ENCODE data around the gene MZT2B.
"Not testable (repeated sequence)": the region's sequence is repeated elsewhere in the genome, so short reads cannot be mapped to it uniquely, and the experiment has no call there.

The MZT2B gene

DNA sequence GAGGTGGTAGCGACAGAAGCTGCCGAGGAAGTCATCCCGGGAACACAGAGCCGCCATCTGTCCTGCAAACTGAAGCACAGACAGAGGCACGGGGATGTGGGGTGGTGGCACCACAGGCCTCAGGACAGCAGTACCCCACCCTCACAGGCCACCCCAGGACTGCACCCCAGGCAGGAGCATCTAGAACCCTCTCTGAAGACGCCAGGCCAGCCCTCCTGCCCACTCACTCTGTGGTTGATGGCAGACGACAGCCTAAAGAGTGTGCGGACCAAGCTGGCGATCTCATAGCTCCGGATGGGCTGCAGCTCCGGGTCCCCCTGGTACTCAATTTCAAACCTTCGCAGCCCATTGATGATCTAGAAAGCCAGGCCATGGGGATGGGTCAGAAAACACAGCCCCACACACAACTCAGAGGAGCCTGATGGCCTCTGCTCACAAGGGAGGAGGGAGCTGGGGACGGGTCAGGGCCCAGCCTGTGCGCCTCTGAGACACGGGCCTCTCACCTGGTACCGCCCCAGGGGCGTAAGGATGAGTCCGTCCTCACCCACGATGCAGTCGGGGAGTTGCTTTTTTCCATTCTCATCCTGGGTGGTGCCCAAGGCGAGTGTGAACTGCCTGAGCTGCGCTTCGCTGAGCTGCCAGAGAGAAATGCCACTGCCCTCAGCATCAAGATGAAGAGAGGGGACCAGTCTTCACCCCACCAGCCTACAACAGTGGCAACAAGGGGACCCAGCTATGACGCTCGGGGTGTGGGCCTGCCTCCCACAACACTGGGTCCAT, 29.1 kb upstream of the MZT2B start:
- no peak for DNase-seq (ENCODE audit: low read depth)

DNA sequence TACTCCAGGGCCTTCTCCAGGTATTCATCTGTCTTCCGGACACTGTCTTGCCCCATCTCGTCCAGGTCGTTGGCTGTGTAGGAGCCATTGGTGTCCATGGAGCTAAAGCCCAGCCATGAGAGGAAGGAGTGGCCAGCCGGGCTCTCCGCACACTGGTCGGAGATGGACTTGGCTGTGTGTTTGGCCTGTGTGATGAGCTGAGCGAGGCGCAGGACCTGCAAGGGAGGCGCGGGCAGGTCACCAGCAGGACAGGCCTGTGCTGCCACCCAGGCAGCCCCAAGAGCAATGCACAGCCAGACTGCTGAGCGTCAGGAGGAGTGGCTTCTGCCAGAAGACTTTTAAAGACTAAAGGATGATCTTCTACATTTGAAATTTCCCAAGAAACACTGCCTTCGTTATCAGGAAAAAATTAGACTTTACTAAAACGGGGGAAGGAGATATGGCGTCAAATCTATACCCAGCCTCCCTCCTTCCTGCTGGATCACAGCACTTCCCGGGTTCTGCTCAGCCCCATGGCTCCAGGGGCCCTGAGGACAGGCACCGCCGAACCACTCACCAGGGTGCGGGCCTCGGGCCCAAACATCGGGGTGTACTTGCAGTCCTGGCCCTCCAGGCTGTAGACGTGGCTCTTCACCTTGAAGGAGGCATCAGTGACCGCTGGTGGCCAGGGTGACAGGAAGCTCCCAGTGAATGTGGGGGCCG, 28.2 kb upstream of the MZT2B start:
- DNase-seq (ENCODE audit: low read depth): not testable (repeated sequence)

DNA sequence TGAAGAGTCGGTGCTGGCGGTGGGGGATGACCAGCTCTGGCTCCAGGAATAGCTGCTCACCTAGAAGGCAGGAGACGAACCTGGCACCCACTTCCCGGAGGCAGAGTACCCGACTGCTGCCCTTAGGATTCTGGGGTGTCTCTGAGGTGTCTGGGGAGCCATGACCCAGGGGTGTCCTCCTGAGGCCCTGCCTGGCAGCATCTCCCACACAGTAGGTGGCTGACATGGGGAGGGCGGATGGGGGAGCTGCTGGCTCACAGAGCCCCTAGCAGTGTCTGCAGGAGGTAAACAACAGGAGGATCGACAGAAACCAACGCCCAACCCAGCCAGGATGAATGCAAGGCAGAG, 27.7 kb upstream of the MZT2B start:
- not testable (repeated sequence) for DNase-seq (ENCODE audit: low read depth)

DNA sequence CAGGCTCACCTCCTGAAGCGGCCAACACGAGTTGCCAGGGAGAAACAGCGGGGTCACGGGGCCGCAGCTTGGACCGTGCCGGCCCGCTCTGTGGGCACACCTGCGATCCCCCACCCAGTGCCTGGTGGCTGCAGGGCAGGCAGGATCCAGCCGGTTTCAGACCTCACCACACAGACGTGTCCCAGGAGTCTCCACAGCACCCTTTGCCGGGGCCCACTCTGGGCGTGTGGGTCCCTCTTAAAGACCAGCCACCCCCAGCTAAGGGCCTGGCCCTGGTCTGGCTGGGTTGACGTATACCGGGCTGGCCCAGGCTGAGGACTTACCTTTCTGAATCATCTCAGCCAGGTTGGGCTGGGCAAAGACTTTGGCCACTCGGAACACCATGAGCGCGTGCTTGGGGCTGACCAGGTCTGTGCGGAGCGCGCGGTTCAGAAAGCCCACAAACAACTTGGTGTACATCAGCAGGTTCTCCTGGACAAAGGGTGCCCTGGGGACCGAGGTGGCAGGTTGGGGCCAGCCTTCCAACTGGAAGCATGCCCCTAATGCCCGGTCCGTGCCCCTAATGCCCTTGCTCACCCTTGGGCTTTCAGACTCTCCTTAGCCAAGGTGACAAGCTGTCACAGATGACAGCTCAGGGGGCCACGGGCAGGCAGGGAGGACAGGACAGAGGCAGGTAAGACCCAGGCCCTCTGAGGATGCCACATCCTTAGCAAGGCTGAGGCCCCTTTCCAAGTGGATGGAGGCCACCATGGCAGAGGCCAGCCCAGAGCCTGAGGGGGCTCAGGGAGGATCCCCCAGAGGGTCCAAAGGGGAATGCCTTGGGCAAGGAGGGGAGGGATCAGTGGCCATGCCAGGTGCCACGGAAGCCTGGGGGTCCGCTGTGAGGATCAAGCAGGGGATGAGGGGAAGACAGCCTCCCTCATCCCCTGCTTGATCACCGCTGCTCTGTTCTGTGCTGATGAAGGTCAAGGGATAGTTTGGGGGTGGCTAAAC, 27.0 kb upstream of the MZT2B start:
- DNase-seq (ENCODE audit: low read depth): no peak

DNA sequence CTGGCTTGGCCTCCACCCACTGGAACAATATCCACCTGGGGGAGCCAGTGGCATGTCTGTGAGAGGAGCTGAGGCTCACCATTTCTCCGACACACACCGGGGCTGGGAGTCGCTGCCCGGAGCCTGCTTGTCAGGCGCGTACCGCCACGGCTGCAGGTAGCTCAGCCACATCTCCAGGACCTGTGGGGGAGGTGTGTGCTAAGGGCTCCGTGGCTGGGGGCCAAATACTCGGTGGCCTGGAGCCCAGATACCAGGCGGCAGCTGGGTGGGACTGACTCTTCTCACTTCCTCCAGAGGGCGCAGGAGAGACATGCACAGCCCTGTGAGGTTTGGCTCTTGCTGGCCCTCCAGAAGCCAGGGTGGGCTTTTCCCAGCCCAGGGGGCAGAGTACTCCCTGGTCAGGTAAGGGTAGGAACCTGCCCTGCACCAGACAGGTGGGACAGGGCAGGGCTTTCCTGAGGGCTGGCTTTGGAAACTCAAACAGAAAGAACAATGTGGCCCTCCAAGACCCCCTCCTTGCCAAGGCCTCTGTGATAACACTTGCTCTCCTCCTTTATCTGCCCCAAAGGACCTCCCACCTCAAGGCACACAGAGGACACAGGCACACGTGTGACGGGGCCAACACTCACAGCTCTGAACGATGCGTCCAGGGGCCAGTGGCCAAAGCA, 26.0 kb upstream of the MZT2B start:
- not testable (repeated sequence) for DNase-seq (ENCODE audit: low read depth)

DNA sequence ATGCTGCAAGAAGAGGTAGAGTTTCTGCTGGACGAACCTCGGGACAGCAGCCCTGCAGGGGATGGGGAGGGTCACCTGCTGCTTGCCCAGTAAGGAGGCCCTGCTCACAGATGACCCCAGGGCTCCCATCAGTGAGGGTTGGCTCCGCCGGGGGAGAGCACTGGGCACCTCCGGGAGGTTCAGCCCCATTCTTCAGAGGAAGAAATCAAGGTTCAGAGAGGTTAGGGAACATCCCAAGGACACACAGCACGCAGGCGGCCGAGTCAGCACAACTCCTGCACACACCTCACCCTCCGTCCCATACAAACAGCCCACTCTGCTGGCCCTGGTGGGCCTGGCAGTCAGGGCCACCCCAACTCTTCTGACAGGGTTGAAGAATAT, 25.4 kb upstream of the MZT2B start:
- DNase-seq (ENCODE audit: low read depth): no peak

DNA sequence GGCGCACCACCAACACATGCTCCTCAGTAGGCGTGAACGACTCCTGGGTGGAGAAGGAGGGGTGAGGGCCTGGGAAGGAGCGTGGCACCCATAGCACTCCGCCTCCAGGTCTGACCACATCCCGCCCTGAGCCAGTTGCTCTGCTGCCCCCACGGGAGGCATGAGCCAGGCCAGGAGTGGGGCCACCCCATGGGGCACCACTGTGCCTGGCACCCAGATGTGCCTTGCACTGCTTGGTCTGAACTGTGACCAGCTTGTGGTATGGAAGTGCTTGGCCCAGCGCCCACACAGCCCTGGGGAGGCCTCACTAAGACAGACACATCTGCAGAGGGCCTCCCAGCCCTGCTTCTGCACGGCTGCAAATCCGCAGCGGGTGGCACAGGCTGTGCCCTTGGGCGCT, 24.7 kb upstream of the MZT2B start:
- DNase-seq (ENCODE audit: low read depth): not testable (repeated sequence)

DNA sequence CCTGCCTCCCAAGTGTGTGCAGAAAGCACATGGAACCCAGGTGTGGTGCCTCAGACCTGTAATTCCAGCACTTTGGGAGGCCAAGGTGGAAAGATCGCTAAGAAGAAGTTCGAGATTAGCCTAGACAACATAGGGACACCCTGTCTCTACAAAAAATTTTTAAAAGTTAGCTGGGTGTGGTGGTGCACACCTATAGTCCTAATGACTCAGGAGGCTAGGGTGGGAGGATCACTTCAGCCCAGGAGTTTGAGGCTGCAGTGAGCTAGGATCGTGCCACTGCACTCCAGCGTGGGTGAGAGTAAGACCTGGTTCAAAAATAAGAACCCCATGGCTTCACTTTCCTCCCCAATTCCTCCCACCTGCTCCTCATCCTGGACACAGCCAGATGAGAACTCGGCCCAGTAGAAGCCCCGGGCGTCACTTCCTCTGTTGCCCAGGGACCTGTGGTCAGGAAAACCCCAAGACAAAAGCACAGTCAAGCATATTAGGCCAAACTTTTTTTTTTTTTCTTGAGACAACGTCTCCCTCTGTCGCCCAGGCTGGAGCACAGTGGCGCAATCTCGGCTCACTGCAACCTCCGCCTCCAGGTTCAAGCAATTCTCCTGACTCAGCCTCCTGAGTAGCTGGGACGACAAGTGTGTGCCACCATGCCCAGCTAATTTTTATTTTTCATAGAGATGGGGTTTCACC, 24.1 kb upstream of the MZT2B start:
- DNase-seq (ENCODE audit: low read depth): not testable (repeated sequence)

DNA sequence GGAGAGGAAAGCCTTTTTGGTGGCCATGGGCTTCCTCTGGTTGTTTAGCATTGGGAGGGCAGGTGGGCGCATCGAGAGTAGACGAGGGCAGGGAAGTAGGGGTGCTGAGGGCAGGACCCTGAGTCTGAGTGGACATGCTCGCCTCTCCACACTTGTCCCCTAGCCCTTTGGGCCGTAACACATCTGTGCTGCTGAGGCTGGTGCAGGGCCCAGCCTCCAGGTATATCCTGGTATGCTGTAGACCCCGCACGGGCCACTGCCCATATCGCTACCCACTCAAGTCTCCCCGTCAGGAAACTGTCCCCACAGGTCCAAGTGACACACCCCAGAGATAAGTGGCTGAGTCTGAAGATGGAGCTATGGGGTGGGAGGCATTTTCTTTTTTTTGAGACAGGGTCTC, 23.4 kb upstream of the MZT2B start:
- no peak for DNase-seq (ENCODE audit: low read depth)

DNA sequence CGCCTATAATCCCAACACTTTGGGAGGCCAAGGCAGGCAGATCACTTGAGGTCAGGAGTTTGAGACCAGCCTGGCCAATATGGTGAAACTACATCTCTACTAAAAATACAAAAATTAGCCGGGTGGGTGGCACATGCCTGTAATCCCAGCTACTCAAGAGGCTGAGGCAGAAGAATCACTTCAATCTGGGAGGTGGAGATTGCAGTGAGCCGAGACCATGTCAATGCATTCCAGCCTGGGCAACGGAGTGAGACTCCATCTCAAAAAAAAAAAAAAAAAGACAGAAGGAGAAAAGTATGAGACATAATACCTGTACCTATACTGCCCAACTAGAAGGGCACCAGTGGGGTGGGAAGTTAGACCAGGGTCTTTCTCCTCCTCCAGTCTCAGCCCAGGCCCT, 22.7 kb upstream of the MZT2B start:
- DNase-seq (ENCODE audit: low read depth): not testable (repeated sequence)

DNA sequence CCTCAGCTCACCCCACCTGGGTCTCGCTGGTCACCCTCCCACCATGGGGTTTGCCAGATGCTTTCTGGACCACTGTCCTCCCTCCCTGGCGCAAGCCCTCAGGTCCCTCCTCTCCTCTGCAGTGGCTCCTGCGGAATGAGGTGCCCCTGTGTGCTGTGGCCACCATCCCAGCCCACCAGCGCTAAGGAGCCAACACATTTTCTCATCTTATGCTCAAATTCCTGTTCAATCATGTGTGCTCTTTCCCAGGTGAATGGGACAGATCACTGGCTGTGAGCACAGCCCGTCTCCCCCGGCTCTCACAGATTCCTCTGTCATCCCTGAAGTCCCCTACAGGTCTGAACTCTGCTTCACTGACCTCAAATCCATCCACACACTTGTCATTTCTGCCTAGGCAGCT, 21.9 kb upstream of the MZT2B start:
- DNase-seq (ENCODE audit: low read depth): no peak

DNA sequence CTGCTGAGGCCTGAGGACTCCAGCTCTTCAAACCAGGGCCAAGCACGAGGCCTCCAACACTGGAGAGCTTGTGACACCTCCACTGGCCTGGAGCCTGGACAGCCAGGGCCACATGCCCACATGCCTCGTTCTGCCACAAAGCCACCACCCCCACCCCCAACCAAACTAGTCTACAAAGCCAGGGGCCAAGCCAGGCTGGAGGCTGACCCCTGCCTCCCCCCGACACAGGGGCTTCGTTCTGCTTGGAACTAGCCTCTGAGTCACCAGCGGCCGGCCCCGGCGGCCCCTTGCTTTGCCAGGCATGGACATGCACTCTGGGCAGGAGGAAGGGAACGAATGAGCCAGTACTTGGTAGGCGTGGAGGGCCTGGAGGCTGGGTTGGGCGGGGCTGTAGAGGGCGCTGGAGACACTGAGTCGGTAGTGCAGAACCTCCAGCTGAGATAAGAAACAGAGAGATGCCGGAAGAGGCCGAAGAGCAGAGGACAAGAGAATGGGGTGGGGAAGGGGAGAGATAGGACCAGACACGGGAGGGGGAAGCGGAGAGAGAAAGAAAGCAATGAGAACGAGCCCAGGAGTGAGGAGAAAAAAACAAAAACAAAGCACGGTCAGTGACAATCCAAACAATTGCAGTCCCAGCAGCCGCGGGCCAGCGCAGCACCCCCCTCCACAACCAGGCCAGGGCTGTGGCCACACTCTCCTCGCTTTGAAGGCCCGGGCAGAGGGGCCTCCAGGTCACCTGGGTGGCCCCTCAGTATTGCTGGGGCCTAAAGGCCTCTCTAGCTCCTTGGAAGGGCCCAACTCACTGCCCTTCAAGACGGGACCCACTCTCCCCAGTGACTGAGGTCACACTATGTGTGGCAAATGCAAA, 21.0 kb upstream of the MZT2B start:
- not testable (repeated sequence) for DNase-seq (ENCODE audit: low read depth)

DNA sequence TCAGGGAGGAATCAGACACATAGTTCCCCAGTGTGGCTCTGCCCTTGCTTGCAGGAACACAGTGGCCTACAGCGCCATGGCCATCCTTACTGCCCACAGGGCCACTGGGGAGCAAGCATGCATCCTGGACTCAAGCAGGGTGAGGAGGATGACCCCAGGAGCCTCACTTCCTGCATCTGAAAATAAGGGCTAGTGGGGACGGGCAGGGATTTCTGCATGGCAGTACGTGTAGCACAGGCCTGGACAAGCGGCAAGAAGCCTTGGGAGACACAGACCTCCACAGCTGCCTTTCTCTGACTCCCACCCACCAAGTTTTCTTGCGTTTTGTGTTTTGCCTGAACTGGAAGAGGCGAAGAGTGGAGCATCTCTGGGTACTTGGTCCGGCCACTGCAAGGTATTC, 19.6 kb upstream of the MZT2B start:
- DNase-seq (ENCODE audit: low read depth): not testable (repeated sequence)

DNA sequence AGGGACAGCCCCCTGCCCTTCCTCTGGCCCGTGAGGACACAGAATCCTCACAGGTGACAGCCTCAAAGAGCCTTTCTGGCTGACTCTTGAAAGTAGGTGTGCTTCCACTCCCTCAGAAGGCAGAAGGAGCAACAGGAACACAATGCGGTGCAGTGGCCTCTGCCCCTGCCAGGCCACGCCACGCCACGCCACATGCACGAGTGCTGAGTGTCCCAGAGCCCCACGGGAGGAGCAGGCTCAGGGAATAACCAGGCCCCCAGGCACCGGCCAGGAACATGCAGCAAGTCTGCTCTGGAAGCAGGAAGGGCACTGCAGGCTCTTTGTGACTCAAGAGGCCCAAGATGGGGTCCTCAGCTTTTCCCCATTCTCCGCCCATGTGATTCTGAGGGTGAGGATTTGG, 19.1 kb upstream of the MZT2B start:
- DNase-seq (ENCODE audit: low read depth): no peak

DNA sequence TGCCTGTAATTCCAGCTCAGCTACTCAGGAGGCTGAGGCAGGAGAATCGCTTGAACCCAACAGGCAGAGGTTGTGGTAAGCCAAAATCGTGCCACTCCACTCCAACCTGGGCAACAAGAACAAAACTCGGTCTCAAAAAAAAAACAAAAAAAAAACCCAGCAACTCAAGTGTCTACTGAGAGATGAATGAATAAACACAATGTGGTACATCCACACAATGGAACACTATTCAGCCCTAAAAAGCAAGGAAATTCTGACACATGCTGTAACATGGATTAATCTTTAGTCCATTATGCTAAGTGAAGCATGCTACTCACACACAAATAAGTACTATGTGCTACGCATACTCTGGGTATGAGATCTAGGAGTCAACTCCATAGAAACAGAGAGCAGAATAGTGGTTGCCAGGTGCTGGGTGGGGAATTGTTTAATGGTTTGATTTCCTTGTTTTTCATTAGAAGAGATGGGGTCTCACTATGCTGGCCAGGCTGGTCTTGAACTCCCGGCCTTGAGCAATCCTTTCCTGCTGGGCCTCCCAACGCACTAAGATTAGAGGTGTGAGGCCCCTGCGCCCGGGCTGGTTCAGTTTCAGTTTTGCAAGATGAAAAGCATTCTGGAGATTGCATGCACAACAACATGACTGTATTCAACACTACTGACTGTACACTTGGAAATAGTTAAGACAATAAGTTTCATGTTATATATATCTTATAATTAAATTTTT, 16.6 kb upstream of the MZT2B start:
- no peak for DNase-seq (ENCODE audit: low read depth)

DNA sequence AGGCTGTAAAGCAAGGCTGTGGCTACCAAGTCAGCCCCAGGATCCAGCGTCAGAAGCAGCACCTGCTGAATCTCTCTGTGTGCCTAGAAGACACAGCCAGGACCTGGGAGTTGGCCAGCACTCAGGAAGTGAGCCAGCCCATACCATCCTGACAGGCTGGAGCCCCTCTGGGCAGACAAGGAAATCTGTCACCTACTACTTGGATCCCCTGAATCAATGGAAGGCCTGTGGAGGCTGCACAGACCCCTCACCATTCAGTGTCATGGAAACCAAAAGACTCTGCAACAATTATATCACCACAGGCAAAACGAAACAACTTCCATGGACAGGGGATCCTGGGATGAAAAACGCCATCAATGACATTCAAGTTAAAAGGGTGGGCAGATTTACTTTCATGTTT, 15.5 kb upstream of the MZT2B start:
- not testable (repeated sequence) for DNase-seq (ENCODE audit: low read depth)

DNA sequence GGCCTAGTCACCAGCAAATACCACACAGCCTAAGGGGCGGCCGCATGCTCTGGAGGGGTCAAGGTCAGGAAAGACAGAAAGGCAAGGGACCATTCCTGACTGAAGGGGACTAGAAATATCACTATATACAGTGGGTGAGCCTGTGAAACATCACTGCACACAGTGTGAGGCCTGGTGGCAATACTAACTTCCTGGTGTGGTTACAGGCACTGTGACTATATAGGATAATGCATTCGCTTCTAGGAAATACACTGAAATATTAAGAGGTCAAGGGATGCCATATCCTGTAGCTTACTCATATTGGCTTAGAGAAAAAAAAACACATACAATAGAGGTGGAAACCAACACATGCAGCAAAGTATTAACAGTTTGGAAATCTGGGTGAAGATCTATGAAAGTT, 12.9 kb upstream of the MZT2B start:
- not testable (repeated sequence) for DNase-seq (ENCODE audit: low read depth)

DNA sequence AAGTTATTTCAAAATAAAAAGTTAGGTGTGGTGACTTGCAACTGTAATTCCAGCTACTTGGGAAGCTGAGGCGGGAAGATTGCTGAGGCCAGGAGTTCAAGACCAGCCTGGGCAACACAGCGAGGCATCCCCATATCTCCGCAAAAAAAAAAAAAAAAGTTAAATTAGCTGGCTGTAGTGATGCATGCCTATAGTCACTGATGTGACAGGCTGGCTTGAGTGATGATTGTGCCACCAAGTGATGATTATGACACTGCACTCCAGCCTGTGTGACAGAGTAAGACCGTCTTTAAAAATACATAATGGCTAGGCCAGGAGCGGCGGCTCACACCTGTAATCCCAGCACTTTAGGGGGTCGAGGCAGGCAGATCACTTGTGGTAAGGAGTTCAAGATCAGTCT, 12.2 kb upstream of the MZT2B start:
- no peak for DNase-seq (ENCODE audit: low read depth)

DNA sequence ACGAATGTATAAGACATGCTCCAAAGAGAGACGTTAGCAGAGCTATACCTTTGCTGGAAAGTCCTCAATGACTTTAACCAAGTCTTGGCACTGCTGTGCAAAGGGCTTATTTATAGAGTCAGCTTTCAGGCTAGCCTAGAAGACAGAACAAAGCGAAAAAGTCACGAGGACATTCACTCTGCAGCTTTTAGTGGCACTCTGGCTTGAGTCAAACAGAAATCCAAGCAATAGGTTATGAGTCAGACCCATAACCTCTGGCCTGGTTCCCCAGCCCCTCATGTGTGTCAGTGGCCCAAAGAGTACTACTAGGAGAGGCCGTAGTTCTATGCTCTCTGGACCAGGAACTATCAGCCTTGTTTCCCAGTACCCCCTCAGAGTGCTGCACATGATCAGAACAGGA, 7.2 kb upstream of the MZT2B start:
- not testable (repeated sequence) for DNase-seq (ENCODE audit: low read depth)

Measured in activated T-helper 1 cell treated with Interleukin-2 at 50 U/mL for 16 hours (primary cell).